HepG2 (cell line): ENCODE measurements around the gene RPL11. TPM values are rescaled to one million over a fixed set of nuclear protein-coding genes. Genes with fewer than 3 reads are reported as not detected.

Experiments used
- ATF7-NPFF ChIP-seq: sonication (generic); formaldehyde crosslinking; IDR thresholded peaks from 2 replicates; pipeline ENCODE4 v1.8.1; 2023; ENCODE audit warnings: mild to moderate bottlenecking, low read depth, missing genetic modification reagents, moderate library complexity
- DMAP1 ChIP-seq: IDR thresholded peaks from 2 replicates; pipeline ENCODE4 v1.6.1; 2016
- EZH2 ChIP-seq: conservative IDR thresholded peaks from 2 replicates; pipeline ENCODE4 v1.6.1; 2012; ENCODE audit warnings: mild to moderate bottlenecking, low read depth, low read length, moderate library complexity
- GATAD2A ChIP-seq: IDR thresholded peaks from 2 replicates; pipeline ENCODE4 v1.6.1; 2016
- HDAC1 ChIP-seq: sonication (generic); formaldehyde crosslinking; IDR thresholded peaks from 2 replicates; pipeline ENCODE4 v1.5.1; 2020; ENCODE audit warnings: mild to moderate bottlenecking, missing genetic modification reagents
- HNRNPH1 ChIP-seq: fragments of 200-400 bp; formaldehyde crosslinking; optimal IDR thresholded peaks from 2 replicates; pipeline ENCODE3; 2017; ENCODE audit warnings: mild to moderate bottlenecking, low read depth, low read length
- HNRNPK ChIP-seq: fragments of 200-400 bp; formaldehyde crosslinking; IDR thresholded peaks from 2 replicates; pipeline ENCODE4 v1.6.1; 2018; ENCODE audit warnings: low read length, low read depth, moderate library complexity, mild to moderate bottlenecking; ENCODE audit not compliant: poor library complexity, severe bottlenecking
- KDM4B ChIP-seq: sonication (generic); formaldehyde crosslinking; IDR thresholded peaks from 2 replicates; pipeline ENCODE4 v1.4.0; 2020; ENCODE audit warnings: missing genetic modification reagents
- KDM5A ChIP-seq: fragments of 200-600 bp; sonication (generic); IDR thresholded peaks from 2 replicates; pipeline ENCODE4 v1.7.0; 2018; ENCODE audit warnings: antibody characterized with exemption, mild to moderate bottlenecking, low read length, borderline replicate concordance
- KMT2A ChIP-seq: sonication (generic); formaldehyde crosslinking; IDR thresholded peaks from 2 replicates; pipeline ENCODE4 v1.4.0; 2020; ENCODE audit warnings: missing genetic modification reagents
- PRPF4 ChIP-seq: fragments of 200-400 bp; formaldehyde crosslinking; IDR thresholded peaks from 2 replicates; pipeline ENCODE4 v1.6.1; 2016; ENCODE audit warnings: low read length, low read depth; ENCODE audit not compliant: poor library complexity, severe bottlenecking
- PTBP1 ChIP-seq: fragments of 200-400 bp; formaldehyde crosslinking; IDR thresholded peaks from 2 replicates; pipeline ENCODE4 v1.6.1; 2018; ENCODE audit warnings: low read length, low read depth; ENCODE audit not compliant: poor library complexity, severe bottlenecking
- RFX5 ChIP-seq: IDR thresholded peaks from 2 replicates; pipeline ENCODE4 v1.6.1; 2011; ENCODE audit warnings: low read depth, low read length, improper control_type of control experiment
- SMAD1 ChIP-seq: sonication (generic); formaldehyde crosslinking; IDR thresholded peaks from 2 replicates; pipeline ENCODE4 v1.4.0; 2020; ENCODE audit warnings: missing genetic modification reagents, low read depth, mild to moderate bottlenecking, borderline replicate concordance
- SMARCE1 ChIP-seq: fragments of 450-650 bp; IDR thresholded peaks from 2 replicates; pipeline ENCODE4 v1.6.1; 2017; ENCODE audit warnings: borderline replicate concordance
- SP1 ChIP-seq, 2 experiments: fragments of 450-650 bp in 1 of 2; sonication (generic) in 1 of 2; formaldehyde crosslinking in 1 of 2; IDR thresholded peaks; 2 replicates each; pipeline versions ENCODE4 v1.4.0 to v1.6.1; 2016 to 2020; ENCODE audit warnings: missing genetic modification reagents in 1 of 2
- TCF7 ChIP-seq: sonication (generic); IDR thresholded peaks from 2 replicates; pipeline ENCODE4 v1.6.1; 2016; ENCODE audit warnings: antibody characterized with exemption, low read depth
- polyA plus RNA-seq, 8 experiments: library from polyadenylated mRNA; depleted of rRNA in 3 of 8; stranded (reverse) in 7 of 8; unstranded in 1 of 8; fragments of >200 nt; fragmentation: Illumina TruSeq in 4 of 8; extraction: Trizol in 4 of 8; gene quantifications; 2 replicates each; pipeline versions ENCODE4 v1.2.1 to v1.2.3, GENCODE V29; 2011 to 2016; ENCODE audit warnings: low read depth in 4 of 8, missing spikeins in 1 of 8, mixed read lengths in 1 of 8; ENCODE audit not compliant: insufficient read depth in 1 of 8
- total RNA-seq, 5 experiments: library from RNA; depleted of rRNA; stranded (reverse); fragments of >200 nt; fragmentation: Illumina TruSeq; extraction: Trizol; gene quantifications; 2 replicates each; pipeline ENCODE4 v1.2.3, GENCODE V29; 2016; ENCODE audit warnings: low read depth in 1 of 5
- TF ChIP-seq, protein P1 (sequence below): sonication (generic); formaldehyde crosslinking; IDR thresholded peaks from 2 replicates; pipeline ENCODE4 v1.4.0; 2020; ENCODE audit warnings: low read depth, mild to moderate bottlenecking, missing genetic modification reagents
- TF ChIP-seq, protein P2 (sequence below): sonication (generic); formaldehyde crosslinking; IDR thresholded peaks from 2 replicates; pipeline ENCODE4 v1.5.0; 2020; ENCODE audit warnings: mild to moderate bottlenecking, missing genetic modification reagents, moderate library complexity

RPL11 gene
- total and polyA plus RNA-seq, 2 of the 13 experiments (the other 11 are each of a cell fraction or from before 2014, with no cell fraction given): 1,682 to 2,010 TPM

DNA sequence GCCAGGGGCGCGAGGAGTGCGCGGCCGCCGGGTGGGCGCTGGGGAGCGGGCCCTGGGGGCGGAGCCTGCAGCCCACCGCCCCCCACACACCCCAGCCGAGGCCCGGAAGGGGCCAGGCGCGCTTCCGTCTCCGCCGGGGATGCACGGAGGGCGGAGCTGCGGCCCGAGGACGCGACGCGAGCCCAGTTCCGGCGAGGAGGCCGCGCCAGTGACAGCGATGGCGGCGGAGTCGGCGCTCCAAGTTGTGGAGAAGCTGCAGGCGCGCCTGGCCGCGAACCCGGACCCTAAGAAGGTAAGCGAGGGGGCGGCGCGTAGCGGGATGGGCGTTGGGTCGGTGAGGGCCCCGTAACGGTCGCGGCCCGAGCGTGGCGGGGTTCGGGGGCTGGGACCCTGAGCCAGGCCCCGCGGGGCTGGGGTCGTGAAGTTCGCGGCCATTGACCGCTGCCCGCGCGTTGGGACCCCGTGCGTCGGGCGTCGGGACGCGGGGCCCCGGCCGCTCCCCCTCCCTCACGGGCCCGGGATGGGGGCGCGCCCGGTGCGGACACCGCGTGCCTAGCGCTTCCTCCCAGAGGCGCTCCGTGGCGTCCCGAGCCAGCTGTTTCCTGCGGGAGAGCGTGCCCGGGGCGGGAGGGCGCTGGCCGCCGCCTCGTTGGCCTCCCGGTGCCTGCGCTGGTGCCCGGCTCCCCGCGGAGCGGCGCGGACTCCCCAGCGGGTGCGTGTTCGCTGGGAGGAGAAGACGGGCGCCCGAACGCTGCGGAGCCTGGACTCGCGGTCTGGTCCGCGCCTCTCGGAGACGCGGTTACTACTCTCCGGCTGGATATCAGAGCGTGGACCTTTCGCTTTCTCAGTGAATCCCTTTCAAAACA lies 51.9 kb downstream of the RPL11 start, which contains the start of gene ELOA (continued):
- TF ChIP-seq, protein P1, sequence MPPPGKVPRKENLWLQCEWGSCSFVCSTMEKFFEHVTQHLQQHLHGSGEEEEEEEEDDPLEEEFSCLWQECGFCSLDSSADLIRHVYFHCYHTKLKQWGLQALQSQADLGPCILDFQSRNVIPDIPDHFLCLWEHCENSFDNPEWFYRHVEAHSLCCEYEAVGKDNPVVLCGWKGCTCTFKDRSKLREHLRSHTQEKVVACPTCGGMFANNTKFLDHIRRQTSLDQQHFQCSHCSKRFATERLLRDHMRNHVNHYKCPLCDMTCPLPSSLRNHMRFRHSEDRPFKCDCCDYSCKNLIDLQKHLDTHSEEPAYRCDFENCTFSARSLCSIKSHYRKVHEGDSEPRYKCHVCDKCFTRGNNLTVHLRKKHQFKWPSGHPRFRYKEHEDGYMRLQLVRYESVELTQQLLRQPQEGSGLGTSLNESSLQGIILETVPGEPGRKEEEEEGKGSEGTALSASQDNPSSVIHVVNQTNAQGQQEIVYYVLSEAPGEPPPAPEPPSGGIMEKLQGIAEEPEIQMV: 0 out of 2 replicates have a peak, but pooled peaks have one; percentile 11
- peak; percentile 91 for TF ChIP-seq HDAC1 (CRISPR knock-in tag)
- TF ChIP-seq SMAD1 (CRISPR knock-in tag): 0 out of 2 replicates have a peak, but pooled peaks have one; percentile 73
- TF ChIP-seq KDM4B (CRISPR knock-in tag): 0 out of 2 replicates have a peak, but pooled peaks have one; percentile 56
- TF ChIP-seq EZH2: no peak
- peak; percentile 69 for TF ChIP-seq ATF7-NPFF (CRISPR knock-in tag)
- TF ChIP-seq HNRNPK: peak; percentile 50
- TF ChIP-seq GATAD2A (CRISPR knock-in tag): no peak
- TF ChIP-seq SP1 (IDR thresholded peaks at IDR 0.05): no peak
- peak; percentile 85 for TF ChIP-seq SP1 (CRISPR knock-in tag; IDR thresholded peaks at IDR 0.05)
- TF ChIP-seq RFX5: no peak
- TF ChIP-seq DMAP1 (CRISPR knock-in tag): peak; percentile 83
- no peak for TF ChIP-seq PRPF4
- no peak for TF ChIP-seq HNRNPH1
- TF ChIP-seq, protein P2, sequence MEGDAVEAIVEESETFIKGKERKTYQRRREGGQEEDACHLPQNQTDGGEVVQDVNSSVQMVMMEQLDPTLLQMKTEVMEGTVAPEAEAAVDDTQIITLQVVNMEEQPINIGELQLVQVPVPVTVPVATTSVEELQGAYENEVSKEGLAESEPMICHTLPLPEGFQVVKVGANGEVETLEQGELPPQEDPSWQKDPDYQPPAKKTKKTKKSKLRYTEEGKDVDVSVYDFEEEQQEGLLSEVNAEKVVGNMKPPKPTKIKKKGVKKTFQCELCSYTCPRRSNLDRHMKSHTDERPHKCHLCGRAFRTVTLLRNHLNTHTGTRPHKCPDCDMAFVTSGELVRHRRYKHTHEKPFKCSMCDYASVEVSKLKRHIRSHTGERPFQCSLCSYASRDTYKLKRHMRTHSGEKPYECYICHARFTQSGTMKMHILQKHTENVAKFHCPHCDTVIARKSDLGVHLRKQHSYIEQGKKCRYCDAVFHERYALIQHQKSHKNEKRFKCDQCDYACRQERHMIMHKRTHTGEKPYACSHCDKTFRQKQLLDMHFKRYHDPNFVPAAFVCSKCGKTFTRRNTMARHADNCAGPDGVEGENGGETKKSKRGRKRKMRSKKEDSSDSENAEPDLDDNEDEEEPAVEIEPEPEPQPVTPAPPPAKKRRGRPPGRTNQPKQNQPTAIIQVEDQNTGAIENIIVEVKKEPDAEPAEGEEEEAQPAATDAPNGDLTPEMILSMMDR (CRISPR knock-in tag): no peak; the same call in 1 of the 2 replicates
- TF ChIP-seq SMARCE1: no peak
- TF ChIP-seq KDM5A: peak; percentile 72
- TF ChIP-seq PTBP1: no peak
- peak; percentile 84 for TF ChIP-seq KMT2A (CRISPR knock-in tag)
- no peak for TF ChIP-seq TCF7
